Activated T-helper 9 cell treated with anti-CD3 and anti-CD28 coated beads, Interleukin-2, amount 50 U/mL, for 16 hours (primary cell): ENCODE data around the gene G6PD.
"Not testable (repeated sequence)": the region's sequence is repeated elsewhere in the genome, so short reads cannot be mapped to it uniquely, and the experiment has no call there.

Experiments used
- DNase-seq: peaks from one replicate; pipeline ENCODE4 v3.0.0-alpha.2; 2020; ENCODE audit warnings: low read depth

Gene G6PD

DNA sequence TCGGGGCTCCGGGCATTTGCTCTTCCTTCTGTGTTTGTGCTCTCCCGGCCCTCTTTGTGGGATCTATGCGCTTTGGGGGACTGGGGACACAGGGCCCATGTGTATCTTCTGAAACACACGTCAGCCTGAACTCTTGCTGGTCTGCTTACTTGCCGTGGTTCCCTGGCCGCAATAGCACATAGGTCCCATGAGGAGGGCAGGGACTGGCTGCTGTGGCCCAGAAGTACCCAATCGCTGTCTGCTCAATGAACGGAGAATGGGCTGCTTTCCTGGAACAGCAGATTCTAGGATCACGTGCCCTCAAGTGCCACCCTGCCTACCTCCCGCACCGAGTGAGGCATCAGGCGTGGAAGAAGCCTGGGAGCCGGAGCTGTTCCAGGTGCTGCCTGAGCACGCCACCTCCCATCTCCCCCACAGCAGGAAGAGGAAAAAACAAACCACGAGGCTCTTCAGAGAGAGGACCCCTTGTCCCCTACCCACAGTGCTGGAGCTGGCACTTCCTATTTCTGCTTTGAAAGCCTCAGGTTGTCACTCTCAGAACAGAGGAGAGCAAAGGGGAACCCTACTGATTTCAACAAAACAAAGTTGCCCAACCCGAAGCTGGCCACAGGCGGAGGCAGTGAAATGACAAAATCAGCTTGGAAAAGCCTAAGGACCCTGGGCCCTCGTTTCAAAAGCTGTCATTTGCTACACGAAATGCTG is 3.8 kb downstream of the G6PD start:
- no peak for DNase-seq

DNA sequence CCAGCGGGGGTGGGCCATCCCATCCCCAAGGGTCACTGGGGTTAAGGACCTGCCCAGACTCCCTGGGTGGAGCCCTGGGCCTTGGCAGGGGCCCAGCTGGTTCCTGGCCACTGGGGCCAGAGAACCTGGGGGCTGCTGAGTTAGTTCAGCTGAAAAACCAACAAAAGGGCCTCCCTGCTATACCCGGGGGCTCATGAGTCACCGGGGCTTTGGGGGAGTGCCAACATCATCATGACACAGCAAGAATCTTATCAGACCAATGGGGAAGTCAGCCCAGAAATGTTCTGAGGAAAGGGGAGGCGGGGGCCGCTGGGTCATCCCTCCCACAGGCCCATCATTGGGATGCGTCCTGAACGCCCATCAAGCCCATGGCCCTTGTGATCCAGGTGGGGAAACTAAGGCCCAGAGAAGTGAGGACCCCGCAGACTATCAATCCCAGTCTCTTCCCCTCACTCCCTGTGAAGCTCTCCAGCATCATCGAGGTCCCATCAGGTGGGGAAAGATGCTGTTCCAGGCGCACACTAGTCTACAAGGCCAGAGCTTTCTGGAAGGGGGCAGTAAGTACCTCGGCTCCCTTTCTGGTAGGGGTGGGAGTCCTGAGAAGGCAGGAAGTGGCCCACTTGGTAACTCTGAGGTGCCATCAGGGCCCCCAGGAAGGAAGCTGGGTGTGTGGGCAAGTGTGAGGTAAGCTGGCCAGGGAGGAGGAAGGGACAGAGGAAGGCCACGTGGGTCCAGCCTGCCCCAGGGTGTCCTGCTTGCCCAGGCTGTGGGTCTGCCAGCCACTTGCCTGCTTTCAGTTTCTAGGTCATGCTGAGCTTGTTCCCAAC is 4.5 kb downstream of the G6PD start:
- DNase-seq: peak; percentile 34

DNA sequence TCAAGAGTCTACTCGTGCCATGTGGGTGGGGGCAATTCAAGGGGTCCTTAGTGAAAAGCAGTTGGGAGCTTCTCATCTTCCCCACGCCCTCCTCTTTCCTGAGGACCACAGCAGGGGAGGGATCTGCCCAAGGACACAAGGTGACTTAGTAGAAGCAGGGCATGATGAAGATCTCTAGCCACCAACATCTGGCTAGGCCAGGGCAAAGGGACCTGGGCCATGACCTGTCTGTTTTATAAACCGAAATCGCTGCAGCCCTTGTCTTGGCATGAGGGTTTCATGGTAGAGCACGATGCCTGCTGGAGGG is 5.1 kb downstream of the G6PD start:
- no peak for DNase-seq

- DNase-seq: no peak
Measured at GRCh38 chrX:154540897-154541535, 5.6 kb downstream of the G6PD start.

DNA sequence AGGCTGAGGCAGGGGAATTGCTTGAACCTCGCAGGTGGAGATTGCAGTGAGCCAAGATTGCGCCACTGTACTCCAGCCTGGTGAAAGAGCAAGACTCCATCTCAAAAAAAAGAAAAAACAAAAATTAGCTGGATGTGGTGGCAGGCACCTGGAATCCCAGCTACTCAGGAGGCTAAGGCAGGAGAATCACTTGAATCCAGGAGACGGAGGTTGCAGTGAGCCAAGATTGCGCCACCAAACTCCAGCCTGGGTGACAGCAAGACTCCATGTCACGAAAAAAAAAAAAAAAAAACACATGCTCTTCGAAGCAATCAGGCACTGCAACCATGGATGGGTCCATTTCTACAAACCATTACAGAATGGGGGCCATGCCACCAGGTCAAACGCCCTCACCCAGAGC is 6.3 kb downstream of the G6PD start:
- not testable (repeated sequence) for DNase-seq

- DNase-seq: no peak
Measured at GRCh38 chrX:154539077-154539476, 7.6 kb downstream of the G6PD start.

DNA sequence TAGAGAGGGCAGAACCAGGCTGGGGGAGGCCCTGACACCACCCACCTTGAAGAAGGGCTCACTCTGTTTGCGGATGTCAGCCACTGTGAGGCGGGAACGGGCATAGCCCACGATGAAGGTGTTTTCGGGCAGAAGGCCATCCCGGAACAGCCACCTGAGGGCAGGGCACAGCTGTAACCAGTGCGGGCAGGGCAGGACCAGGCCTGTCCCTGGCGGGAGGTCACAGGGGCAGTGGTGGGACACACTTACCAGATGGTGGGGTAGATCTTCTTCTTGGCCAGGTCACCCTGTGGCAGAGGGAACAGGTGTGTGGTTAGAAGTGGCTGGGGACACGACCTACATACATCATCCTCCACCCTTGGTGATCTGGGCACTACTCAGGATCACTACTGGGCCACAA is 10.8 kb downstream of the G6PD start:
- no peak for DNase-seq

- DNase-seq: peak; percentile 85
Measured at GRCh38 chrX:154534526-154535322, 11.9 kb downstream of the G6PD start.

DNA sequence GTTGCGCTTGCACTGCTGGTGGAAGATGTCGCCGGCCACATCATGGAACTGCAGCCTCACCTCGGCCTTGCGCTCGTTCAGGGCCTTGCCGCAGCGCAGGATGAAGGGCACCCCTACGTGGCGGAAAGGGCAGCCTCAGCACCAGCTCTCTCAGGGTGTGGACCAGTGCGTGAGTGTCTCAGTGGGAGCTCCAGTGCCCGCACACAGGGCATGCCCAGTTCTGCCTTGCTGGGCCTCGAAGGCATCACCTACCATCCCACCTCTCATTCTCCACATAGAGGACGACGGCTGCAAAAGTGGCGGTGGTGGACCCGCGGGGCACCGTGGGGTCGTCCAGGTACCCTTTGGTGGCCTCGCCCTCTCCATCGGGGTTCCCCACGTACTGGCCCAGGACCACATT is 14.0 kb downstream of the G6PD start:
- no peak for DNase-seq

DNA sequence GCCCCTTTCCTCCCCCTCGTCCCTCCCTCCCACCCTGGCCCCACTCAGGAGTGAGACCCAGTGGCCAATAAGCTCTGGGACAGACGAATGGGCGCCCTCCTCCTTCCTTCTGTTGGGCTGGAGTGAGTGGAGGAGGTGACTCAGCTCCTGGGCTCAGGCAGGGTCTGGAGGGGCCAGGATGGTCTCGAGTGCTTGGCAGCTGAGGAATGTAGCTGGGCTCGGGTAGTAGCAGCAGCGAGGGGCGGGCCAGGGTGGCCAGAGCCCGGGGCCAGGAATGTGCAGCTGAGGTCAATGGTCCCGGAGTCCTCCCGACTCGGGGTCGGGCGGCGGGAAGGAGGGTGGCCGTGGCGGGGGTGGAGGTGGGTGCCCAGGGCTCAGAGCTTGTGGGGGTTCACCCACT is 15.0 kb downstream of the G6PD start:
- no peak for DNase-seq

DNA sequence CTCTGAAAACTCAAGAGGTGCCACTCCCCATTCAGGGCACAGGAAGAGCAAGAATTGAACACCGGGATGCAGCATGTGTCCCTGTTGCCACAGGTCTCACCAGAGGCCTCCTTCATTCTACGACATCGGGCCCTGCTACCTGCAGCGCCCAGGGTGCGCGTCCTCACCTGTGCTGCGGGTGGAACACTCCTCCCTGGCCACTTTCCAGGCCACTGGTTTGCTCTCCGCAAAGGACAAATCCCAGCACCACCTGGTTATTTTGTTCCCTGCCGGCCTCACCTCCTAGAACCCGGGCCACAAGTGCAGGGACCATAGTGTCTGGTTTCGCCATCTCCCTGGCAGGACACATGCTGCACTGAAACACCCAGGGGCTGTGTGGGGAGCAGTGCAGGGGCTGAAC is 16.4 kb downstream of the G6PD start:
- no peak for DNase-seq

GRCh38 chrX:154529206-154529612 is 17.4 kb downstream of the G6PD start:
- no peak for DNase-seq

- DNase-seq: peak; percentile 35
Measured at GRCh38 chrX:154526901-154527675, 19.6 kb downstream of the G6PD start.

DNA sequence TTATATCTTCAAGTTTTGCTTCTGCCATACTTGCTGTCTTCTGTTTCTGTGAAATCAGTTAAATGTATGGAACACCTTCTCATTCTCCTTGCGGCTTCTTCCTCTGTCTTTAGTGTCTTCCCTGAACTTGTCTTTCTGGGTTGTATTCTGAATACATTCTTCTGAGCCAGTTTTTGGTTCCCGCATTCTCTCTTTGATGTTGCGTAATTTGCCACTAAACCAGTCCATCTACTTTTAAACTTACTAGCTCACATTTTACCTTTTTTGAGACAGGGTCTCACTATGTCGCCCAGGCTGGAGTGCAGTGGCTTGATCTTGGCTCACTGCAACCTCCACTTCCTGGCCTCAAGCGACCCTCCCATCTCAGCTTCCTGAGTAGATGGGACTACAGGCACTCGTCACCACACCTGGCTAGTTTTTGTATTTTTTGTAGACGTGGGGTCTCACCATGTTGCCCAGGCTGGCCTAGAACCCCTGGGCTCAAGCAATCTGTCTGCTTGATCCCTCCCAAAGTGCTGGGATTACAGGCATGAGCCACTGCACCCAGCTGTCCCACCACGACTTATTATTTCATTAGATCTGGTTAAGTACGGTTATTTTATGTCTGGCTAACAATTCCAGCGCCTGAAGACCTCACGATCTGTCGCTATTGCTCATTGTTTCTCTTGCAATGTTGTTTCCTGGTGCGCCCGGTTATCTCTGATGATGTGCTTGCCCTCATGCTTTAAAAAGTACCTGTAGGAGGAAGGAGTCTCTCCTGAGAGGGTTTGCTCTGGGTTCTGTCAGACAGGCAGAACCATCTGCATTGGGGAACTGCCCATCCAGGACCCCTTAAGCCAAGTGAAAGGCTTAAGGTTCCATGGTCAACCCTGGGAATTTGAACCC is 20.8 kb downstream of the G6PD start:
- no peak for DNase-seq

GRCh38 chrX:154519389-154519788 is 27.3 kb downstream of the G6PD start:
- no peak for DNase-seq

DNA sequence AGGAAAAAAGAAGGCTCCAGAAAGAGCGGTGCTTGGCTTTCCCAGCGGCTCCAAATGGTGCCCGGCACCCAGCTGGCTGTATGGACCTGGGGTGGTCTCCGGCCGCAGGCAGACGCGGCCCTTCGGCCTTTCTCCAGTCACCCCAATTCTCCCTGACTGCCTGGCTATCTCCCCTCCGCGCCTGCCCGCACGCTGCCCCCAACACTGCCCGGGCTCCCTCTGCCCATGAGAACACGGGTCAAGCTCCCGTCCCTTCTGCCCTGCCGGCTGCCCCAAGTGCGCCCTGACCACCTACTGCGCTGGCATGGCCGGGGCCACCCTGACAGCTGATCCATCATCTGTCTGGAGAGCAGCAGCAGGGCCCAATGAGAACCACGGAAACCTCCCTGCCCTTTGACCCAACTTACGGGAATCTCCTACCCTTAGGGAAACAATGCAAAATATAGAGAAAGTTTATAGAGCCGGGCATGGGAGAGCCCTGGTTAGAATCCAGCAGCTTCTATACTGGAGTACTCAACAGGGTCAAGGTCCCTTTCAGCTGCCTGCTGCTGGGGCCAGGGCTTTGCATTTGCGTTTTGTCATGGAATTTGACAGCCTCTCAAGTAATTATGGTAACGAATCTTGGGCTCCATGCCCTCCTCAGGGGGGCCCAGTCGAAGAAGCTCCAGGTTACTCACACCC is 29.4 kb downstream of the G6PD start:
- no peak for DNase-seq

DNA sequence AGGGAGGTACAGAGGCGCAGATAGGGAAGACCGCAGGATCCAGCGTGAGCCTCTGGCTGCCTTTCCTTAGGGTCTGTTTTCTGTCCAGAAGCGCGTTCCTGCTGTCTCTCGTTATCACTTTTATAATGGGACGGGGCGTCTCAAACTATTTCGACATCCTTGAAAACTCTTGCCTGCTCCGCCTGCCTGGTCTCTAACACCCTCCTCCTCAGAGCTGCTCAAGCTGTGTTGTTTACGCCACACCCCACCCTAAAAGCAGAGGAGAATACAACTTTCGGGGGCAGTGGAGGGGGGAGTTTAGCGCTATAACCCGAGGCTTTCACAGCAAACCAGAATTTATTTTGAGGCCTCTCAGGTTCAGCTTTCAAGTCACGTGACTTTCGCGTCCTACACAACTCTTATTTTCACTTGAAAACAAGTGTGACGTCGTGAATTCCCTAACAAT is 30.0 kb downstream of the G6PD start:
- DNase-seq: no peak

GRCh38 chrX:154515966-154516655 is 30.5 kb downstream of the G6PD start, which contains the start of gene FAM3A:
Gene FAM3A, minus strand, starts transcription at chrX:154516232. Its CDS starts 460 bp downstream, at chrX:154515772.
- peak; percentile 86 for DNase-seq
